ENCODE results near the gene ZBED1.
"Not testable (repeated sequence)": the region's sequence is repeated elsewhere in the genome, so short reads cannot be mapped to it uniquely, and the experiment has no call there.

DNA sequence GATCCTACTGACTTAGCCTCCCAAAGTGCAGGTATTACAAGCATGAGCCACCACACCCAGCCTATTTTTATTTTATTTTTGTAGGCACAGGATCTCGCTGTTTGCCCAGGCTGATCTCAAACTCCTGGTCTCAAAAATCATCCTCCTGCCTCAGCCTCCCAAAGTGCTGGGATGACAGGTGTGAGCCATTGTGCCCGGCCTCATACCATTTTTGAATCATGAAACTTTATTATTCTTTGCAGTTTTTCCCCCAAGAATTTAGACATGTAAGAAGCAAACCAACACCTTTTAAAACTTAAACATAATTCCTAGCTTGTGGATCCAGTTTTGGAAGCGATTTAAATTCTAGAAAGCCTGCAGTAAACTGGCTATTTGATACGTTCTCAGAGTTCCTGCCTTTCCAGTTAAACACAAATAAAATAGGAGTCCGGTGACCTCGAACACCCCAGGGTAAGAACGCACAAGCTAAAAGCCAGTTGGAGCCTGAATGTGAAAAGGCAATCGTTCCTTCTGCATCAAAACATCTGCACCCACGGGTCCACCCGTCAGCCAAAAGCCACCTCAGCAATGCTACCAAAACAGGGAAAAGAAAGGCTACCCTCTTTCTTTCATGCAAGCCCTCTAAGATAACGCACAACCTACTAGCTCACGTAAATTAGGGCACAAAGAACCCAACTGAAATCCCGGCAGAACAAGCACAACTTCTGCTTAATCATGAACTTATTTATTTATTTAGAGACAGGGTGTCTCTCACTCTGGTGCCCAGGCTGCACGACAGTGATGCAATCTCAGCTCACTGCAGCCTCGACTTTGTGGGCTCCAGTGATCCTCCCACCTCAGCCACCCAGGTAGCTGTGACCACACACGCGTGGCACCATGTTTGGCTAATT lies 39.7 kb downstream of the ZBED1 start:
- TF ChIP-seq, protein P1, sequence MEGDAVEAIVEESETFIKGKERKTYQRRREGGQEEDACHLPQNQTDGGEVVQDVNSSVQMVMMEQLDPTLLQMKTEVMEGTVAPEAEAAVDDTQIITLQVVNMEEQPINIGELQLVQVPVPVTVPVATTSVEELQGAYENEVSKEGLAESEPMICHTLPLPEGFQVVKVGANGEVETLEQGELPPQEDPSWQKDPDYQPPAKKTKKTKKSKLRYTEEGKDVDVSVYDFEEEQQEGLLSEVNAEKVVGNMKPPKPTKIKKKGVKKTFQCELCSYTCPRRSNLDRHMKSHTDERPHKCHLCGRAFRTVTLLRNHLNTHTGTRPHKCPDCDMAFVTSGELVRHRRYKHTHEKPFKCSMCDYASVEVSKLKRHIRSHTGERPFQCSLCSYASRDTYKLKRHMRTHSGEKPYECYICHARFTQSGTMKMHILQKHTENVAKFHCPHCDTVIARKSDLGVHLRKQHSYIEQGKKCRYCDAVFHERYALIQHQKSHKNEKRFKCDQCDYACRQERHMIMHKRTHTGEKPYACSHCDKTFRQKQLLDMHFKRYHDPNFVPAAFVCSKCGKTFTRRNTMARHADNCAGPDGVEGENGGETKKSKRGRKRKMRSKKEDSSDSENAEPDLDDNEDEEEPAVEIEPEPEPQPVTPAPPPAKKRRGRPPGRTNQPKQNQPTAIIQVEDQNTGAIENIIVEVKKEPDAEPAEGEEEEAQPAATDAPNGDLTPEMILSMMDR (IDR thresholded peaks at IDR 0.05; ENCODE audit: low read length), result not testable (repeated sequence)
- not testable (repeated sequence) for TF ChIP-seq EZH2 (IDR thresholded peaks at IDR 0.05; ENCODE audit: borderline replicate concordance, low read length)

All from OCI-LY1 (cell line).